SK-N-MC (cell line): ENCODE data around the gene ROCK2.

Experiments used
- EZH2 ChIP-seq: fragments of 200-600 bp; sonication (generic); IDR thresholded peaks from one replicate; pipeline ENCODE4 v1.6.1; 2017; ENCODE audit warnings: antibody characterized with exemption
- POLR2AphosphoS5 ChIP-seq: IDR thresholded peaks from 2 replicates; pipeline ENCODE4 v1.6.1; 2012; ENCODE audit warnings: mild to moderate bottlenecking, low read depth, low read length, borderline replicate concordance

DNA sequence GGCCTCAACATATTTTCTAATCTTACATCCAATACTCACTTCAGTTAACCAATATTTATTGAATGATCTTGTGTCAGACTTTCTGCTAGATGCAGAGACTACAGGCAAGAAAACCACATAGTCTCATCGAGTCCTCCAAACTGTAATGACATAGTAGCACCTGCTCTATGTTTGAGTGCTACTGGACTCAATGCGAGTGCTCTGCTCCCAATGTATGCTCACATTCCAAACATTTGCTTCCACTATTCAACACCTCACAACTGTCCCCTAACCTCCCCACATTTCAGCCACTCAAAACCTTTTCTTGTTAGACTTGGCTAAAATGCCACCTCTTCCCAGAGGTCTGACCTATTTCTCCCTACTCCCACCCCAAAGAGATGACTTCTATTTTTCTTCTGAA lies 124.0 kb downstream of the ROCK2 start:
- TF ChIP-seq EZH2 (no peak), POLR2AphosphoS5 (no peak)
